LHCN-M2 (cell line): ENCODE measurements around the gene TBC1D1. TPM values are rescaled to one million over a fixed set of nuclear protein-coding genes. Genes with fewer than 3 reads are reported as not detected.
"Not testable (repeated sequence)": the region's sequence is repeated elsewhere in the genome, so short reads cannot be mapped to it uniquely, and the experiment has no call there.

Experiments
- DNase-seq: peaks from one replicate; pipeline ENCODE4 v3.0.0-alpha.2; 2012; ENCODE audit warnings: low read depth
- total RNA-seq: library from RNA; depleted of rRNA; stranded (reverse); fragments of >200 nt; gene quantifications from 2 replicates; pipeline ENCODE4 v1.2.3, GENCODE V29; 2014

The TBC1D1 gene
- total RNA-seq, 1 experiment from 2014 or later: 108 TPM

- DNase-seq: peak; percentile 84
Observed at GRCh38 chr4:38013461-38014366, 122.8 kb downstream of the TBC1D1 start.

GRCh38 chr4:38014421-38014852 lies 123.6 kb downstream of the TBC1D1 start:
- no peak for DNase-seq

- DNase-seq: no peak
Observed at GRCh38 chr4:38015886-38016515, 125.1 kb downstream of the TBC1D1 start.

- DNase-seq: no peak
Observed at GRCh38 chr4:38016698-38017097, 125.8 kb downstream of the TBC1D1 start.

GRCh38 chr4:38017609-38018008 lies 126.7 kb downstream of the TBC1D1 start:
- no peak for DNase-seq

GRCh38 chr4:38020386-38020785 lies 129.5 kb downstream of the TBC1D1 start:
- DNase-seq: no peak

- not testable (repeated sequence) for DNase-seq
Observed at GRCh38 chr4:38020961-38021360, 130.1 kb downstream of the TBC1D1 start.

GRCh38 chr4:38021751-38022150 lies 130.9 kb downstream of the TBC1D1 start:
- DNase-seq: no peak

- no peak for DNase-seq
Observed at GRCh38 chr4:38023347-38024205, 132.7 kb downstream of the TBC1D1 start.

GRCh38 chr4:38024206-38024509 lies 133.3 kb downstream of the TBC1D1 start:
- no peak for DNase-seq

- DNase-seq: no peak
Observed at GRCh38 chr4:38025665-38026064, 134.8 kb downstream of the TBC1D1 start.

- no peak for DNase-seq
Observed at GRCh38 chr4:38026158-38026740, 135.4 kb downstream of the TBC1D1 start.

- DNase-seq: peak; percentile 78
Observed at GRCh38 chr4:38030023-38030422, 139.1 kb downstream of the TBC1D1 start.

- peak; percentile 67 for DNase-seq
Observed at GRCh38 chr4:38034986-38035882, 144.3 kb downstream of the TBC1D1 start.

- DNase-seq: no peak
Observed at GRCh38 chr4:38036548-38036947, 145.7 kb downstream of the TBC1D1 start.

- no peak for DNase-seq
Observed at GRCh38 chr4:38037612-38038011, 146.7 kb downstream of the TBC1D1 start.

GRCh38 chr4:38040619-38041018 lies 149.7 kb downstream of the TBC1D1 start:
- no peak for DNase-seq

GRCh38 chr4:38044060-38044459 lies 153.2 kb downstream of the TBC1D1 start:
- DNase-seq: no peak

GRCh38 chr4:38045289-38045988 lies 154.6 kb downstream of the TBC1D1 start:
- no peak for DNase-seq
